Activated CD4-positive, alpha-beta memory T cell treated with anti-CD3 and anti-CD28 coated beads for 36 hours (primary cell): Measurements from ENCODE around the gene IL2. TPM values are rescaled to one million over a fixed set of nuclear protein-coding genes. Genes with fewer than 3 reads are reported as not detected.

Experiments
- CTCF ChIA-PET: fragments of 350-600 bp; sonication (Branson Sonifier 250); formaldehyde crosslinking; loops from one replicate; lab custom pipeline; 2021; ENCODE audit warnings: antibody characterized with exemption, inconsistent platforms; lab: Charles Lee
- POLR2A ChIA-PET: fragments of 350-600 bp; sonication (Branson Sonifier 250); formaldehyde crosslinking; loops from one replicate; lab custom pipeline; 2021; ENCODE audit warnings: antibody characterized with exemption; lab: Charles Lee
- DNase-seq: peaks from one replicate; pipeline ENCODE4 v3.0.0-alpha.2; 2020
- H3K27ac Mint-ChIP-seq: one replicate; pipeline ENCODE4 v1.8.0; 2021; ENCODE audit warnings: mixed read lengths
- H3K27me3 Mint-ChIP-seq: one replicate; pipeline ENCODE4 v1.8.0; 2021; ENCODE audit warnings: mixed read lengths
- H3K36me3 Mint-ChIP-seq: one replicate; pipeline ENCODE4 v1.8.0; 2021; ENCODE audit warnings: mixed read lengths
- H3K4me1 Mint-ChIP-seq: one replicate; pipeline ENCODE4 v1.8.0; 2021; ENCODE audit warnings: low read depth, mixed read lengths
- H3K4me3 Mint-ChIP-seq: one replicate; pipeline ENCODE4 v1.8.0; 2021; ENCODE audit warnings: mild to moderate bottlenecking, mixed read lengths
- H3K9me3 Mint-ChIP-seq: one replicate; pipeline ENCODE4 v1.8.0; 2021; ENCODE audit warnings: mixed read lengths
- intact Hi-C: fragments of 100-400 bp; cut with micrococcal nuclease; formaldehyde crosslinking; loops from one replicate; pipeline ENCODE4 v1.15.1; 2023
- total RNA-seq, 2 experiments: library from RNA; stranded (reverse); gene quantifications; one replicate each; pipeline ENCODE4 v1.2.3, GENCODE V29; 2021

IL2 gene
- 100 to 1,000 TPM; 164 to 165 TPM for total RNA-seq

DNA sequence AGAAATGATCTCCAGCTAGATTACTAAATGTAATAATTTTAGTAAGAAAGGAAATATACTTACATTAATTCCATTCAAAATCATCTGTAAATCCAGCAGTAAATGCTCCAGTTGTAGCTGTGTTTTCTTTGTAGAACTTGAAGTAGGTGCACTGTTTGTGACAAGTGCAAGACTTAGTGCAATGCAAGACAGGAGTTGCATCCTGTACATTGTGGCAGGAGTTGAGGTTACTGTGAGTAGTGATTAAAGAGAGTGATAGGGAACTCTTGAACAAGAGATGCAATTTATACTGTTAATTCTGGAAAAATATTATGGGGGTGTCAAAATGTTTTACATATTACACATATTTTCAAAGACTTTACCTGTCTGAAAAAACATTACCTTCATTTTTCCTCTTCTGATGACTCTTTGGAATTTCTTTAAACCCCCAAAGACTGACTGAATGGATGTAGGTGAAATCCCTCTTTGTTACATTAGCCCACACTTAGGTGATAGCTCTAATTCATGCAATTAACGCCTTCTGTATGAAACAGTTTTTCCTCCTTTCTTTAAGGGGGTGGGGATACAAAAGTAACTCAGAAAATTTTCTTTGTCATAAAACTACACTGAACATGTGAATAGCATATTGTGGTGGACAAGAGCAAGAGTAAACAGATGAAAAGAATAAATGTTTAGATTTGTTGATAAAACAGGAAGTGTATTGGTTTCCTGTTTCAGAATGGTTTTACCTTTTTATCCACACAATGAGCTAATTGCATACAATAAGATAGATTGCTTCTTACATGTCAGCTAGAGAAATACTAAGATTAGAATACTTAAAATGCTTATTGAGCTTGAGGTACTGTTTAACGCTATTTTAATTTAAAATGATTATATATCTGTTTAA, at the start of gene IL2:
Gene IL2, minus strand, starts transcription at position 495 of the 886 bp plus-strand sequence. Its CDS starts 285 bp downstream, at position 210.
- peaks cover 2% of the 10 kb centered on the region for H3K9me3 Mint-ChIP-seq
- peak within 1 kb of the TSS; percentile 97 for H3K27ac Mint-ChIP-seq
- POLR2A ChIA-PET, result interaction anchor here (0.6 to 3.3 kb wide), 10 partner anchors 47 to 121 kb away, joined by 3 to 26 read pairs (median 4); no protein-coding TSS in a partner anchor
- intact Hi-C loops, result loop anchor here (2.0 to 10.0 kb wide), 5 partner anchors 178 to 938 kb away; partner anchors contain the start of genes BLTP1 and SPRY1
- H3K36me3 Mint-ChIP-seq, result peaks cover 34% of the 10 kb centered on the region
- peak; percentile 25 for DNase-seq
- CTCF ChIA-PET, result interaction anchor here (0.6 to 2.7 kb wide), 7 partner anchors 71 to 556 kb away, joined by 3 to 35 read pairs (median 3); no protein-coding TSS in a partner anchor
- H3K4me1 Mint-ChIP-seq, result peaks cover 58% of the 10 kb centered on the region
- peak within 1 kb of the TSS; percentile 79 for H3K4me3 Mint-ChIP-seq
- H3K27me3 Mint-ChIP-seq, result no peaks in the 10 kb centered on the region

DNA sequence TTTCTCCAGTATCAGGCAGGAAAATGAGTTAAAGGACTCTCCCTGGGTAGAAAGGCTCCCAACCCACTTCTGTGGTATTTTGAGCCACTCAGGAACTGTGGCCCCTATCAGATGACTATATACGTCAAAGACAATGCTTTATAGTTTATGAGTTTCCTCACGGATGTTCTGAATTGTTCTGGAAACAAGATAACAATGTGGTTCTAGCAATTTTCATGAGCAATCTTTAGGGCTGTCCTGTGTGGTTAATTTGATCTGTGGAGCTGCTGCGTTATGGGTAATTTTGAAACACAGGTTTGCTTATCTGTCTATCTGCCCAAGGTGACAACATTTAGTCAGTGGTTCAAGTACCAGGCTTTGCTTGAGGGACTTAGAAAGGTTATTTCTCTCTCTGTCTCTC, 46.7 kb upstream of the IL2 start:
- H3K4me1 Mint-ChIP-seq, result peaks cover 62% of the 10 kb centered on the region

DNA sequence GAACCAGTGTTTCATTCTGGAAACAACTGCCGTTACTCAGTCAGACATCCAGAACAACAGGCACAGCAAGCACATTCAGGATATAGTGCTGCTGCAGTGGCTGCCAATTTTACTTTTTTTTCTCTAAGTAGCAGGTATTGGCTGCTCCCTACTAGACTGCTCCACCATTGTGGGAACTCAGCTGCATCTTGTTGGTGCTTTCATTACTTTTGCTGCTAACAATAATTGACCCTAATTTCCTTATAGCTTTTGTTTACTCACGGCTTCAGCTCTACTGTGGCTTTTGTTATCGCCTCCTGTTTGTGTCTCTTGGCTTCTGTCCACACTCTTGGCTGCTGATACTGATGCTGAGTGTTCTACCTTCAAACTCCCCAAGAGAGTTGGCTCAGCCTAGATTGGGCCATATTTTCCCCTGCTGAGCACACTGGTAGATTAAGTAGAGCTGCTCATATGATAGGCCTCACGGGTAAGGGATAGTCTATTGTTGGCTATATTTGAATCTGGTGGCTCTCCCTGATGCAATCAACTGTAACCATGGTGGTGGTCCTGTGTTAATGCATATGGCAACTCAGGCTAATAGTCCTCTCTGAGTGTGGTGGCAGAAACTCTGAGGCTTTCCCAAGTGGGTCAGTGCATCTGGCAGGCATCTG, 44.5 kb upstream of the IL2 start:
- intact Hi-C loops, result no loop called here
- Mint-ChIP-seq H3K4me3 (no peak overlapping the region), H3K36me3 (no peaks in the 10 kb centered on the region), H3K27ac (peak overlapping the region; percentile 16), H3K9me3 (peaks cover 2% of the 10 kb centered on the region), H3K27me3 (no peaks in the 10 kb centered on the region), H3K4me1 (peaks cover 41% of the 10 kb centered on the region)
- no peak for DNase-seq
- CTCF ChIA-PET, result interaction anchor here (1.2 kb wide), 1 partner anchor 78 kb away, joined by 3 read pairs; no protein-coding TSS in a partner anchor
- POLR2A ChIA-PET, result no interaction called here

More for the DNA sequence above, 46.7 kb upstream of the IL2 start:
- POLR2A ChIA-PET, result interaction anchor here (0.9 to 1.6 kb wide), 2 partner anchors 45 to 47 kb away, joined by 4 to 6 read pairs; partner anchors contain the start of gene IL2
- peak overlapping the region; percentile 77 for H3K27ac Mint-ChIP-seq
- H3K4me3 Mint-ChIP-seq, result peak overlapping the region; percentile 7
- intact Hi-C loops, result loop anchor here (1.0 kb wide), 2 partner anchors 37 to 45 kb away; no protein-coding TSS in a partner anchor
- peak; percentile 26 for DNase-seq
- H3K36me3 Mint-ChIP-seq, result no peaks in the 10 kb centered on the region
- H3K9me3 Mint-ChIP-seq, result no peaks in the 10 kb centered on the region
- CTCF ChIA-PET, result no interaction called here
- no peaks in the 10 kb centered on the region for H3K27me3 Mint-ChIP-seq

DNA sequence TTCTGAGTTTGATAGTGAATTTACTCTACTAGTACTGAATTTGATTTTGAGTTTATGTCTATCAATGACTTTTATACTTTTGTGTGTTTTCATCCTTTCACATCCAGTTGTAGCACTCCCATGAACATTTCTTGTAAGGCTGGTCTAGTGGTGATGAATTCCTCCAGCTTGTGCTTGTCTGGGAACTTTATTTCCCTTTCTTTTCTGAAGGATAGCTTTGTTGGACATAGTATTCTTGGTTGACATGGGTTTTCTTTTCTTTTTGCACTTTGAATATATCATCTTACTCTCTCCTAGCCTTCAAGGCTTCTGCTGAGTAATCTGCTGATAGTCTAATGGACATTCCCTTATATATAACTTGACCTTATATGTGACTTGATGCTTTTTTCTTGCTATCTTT, 32.5 kb upstream of the IL2 start:
- DNase-seq, result no peak
- peaks cover 18% of the 10 kb centered on the region for H3K36me3 Mint-ChIP-seq
- no peaks in the 10 kb centered on the region for H3K4me1 Mint-ChIP-seq
- H3K27me3 Mint-ChIP-seq, result no peaks in the 10 kb centered on the region
- no peak overlapping the region for H3K27ac Mint-ChIP-seq
- intact Hi-C loops, result no loop called here
- POLR2A ChIA-PET, result no interaction called here
- H3K4me3 Mint-ChIP-seq, result no peak overlapping the region
- CTCF ChIA-PET, result no interaction called here
- peaks cover 43% of the 10 kb centered on the region for H3K9me3 Mint-ChIP-seq

DNA sequence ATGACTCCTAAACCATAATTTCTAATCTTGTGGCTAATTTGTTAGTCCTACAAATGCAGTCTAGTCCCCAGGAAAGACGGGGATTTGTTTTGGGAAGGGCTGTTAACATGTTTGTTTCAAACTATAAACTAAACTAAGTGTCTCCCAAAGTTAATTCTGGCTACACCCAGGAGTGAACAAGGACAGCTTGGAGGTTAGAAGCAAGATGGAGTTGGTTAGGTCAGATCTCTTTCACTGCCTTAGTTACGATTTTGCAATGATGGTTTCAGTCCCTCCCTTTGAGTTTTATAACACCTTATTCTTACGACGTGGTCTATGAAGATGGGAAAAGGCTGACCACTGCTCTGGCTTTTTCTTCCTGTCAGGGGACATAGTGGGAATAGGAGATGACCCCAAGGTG, 27.0 kb upstream of the IL2 start:
- Mint-ChIP-seq H3K36me3 (peaks cover 9% of the 10 kb centered on the region), H3K27ac (no peak overlapping the region), H3K4me1 (peaks cover 3% of the 10 kb centered on the region), H3K9me3 (peaks cover 20% of the 10 kb centered on the region), H3K27me3 (no peaks in the 10 kb centered on the region), H3K4me3 (no peak overlapping the region)
- DNase-seq, result no peak
- intact Hi-C loops, result no loop called here
- POLR2A ChIA-PET, result no interaction called here
- CTCF ChIA-PET, result no interaction called here

DNA sequence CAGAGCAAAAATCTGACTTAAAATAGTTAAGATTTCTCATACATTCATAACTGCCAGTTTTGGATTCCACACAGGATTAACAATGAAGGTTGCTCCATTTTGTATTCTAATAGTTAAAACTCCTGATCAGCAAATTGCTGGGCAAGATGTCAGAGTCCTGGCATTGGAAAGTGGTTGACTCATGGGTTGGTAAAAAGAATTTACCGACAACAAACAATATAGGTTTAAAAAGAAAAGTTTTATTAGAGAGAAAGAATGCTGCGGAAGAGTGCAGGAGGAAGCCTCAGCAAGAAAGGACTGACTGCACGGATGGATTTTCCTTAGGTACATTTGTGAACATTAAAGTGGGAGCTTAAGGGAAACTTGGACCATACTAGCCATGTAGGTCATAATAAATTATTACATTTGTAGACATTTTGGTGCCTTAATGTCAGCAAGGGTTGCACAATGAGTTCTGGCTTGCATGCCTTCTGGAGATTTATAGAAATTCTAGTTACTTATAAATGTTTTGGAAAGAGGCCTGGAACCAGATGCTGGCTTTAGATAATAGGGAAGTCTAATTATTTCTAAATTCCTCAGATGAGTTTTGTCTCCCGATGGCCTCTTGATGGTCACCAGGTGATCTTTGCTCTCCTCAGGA, 25.4 kb upstream of the IL2 start:
- peaks cover 5% of the 10 kb centered on the region for H3K9me3 Mint-ChIP-seq
- DNase-seq, result no peak
- ChIA-PET POLR2A (no interaction called here), CTCF (no interaction called here)
- no peaks in the 10 kb centered on the region for H3K27me3 Mint-ChIP-seq
- H3K27ac Mint-ChIP-seq, result no peak overlapping the region
- no peak overlapping the region for H3K4me3 Mint-ChIP-seq
- intact Hi-C loops, result no loop called here
- H3K36me3 Mint-ChIP-seq, result no peaks in the 10 kb centered on the region
- peaks cover 8% of the 10 kb centered on the region for H3K4me1 Mint-ChIP-seq

DNA sequence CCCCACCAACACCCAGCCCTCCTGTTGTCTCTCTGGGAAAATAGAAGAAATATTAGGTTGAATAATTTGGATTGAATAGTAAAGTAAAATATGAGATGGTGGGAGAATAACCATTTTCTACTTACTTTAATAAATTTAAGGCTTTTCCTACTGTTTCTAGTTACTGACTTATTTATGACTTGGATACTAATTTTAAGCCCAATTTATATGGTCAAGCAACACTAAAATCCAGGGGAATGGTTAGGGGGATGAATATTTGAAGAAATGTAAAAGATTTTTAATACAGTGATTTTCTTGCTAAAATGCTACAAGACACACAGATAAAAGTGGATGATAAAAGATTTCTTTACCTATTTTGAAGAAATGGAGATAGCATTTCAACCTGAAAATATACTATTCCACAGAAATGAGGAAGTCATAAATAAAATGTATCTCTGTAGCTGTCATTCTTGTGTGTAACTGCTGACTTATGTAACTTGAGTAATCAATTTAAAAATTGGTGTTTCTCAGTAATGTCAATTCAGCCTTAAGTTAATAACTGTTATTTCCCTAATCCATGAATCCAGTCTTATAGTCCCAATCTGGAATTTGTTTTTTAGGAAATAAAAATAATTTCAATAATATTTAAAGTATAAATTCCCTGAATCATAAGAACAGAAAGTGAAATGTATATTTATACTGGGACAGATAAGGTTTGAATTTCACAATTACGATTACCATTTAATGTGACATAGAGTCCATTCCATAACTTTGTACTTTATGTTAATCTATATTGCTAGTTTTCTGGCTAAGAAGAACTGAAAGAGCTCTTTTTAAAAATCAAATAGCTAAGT, 24.3 kb upstream of the IL2 start:
- Mint-ChIP-seq H3K9me3 (no peaks in the 10 kb centered on the region), H3K27me3 (no peaks in the 10 kb centered on the region), H3K4me1 (peaks cover 16% of the 10 kb centered on the region), H3K4me3 (no peak overlapping the region), H3K36me3 (no peaks in the 10 kb centered on the region), H3K27ac (no peak overlapping the region)
- intact Hi-C loops, result no loop called here
- no peak for DNase-seq
- CTCF ChIA-PET, result no interaction called here
- POLR2A ChIA-PET, result no interaction called here

DNA sequence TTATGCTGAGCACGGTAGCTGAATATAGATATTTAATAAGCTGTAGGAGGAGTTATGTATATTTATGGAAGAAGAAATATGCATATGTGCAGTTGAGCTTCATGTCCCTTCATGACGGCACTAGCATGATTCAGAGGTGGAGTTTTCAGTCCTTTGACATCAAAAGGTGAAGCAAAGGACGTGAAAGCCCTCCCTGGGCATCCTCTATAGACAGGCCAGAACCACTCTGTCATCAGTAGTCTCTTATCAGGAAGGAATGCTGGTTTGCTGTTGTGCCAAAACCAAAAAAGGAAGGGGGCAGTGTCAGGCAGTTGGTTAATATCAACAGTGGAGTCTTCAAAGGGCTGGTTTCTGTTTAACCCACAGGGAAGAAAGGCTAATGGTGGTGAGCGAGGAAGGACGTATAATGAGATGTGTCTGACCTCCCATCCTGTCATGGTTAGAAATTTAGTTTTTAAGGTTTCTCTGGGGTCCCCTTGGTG, 23.5 kb upstream of the IL2 start:
- Mint-ChIP-seq H3K9me3 (peaks cover 4% of the 10 kb centered on the region), H3K4me1 (peaks cover 16% of the 10 kb centered on the region), H3K4me3 (no peak overlapping the region), H3K27ac (no peak overlapping the region), H3K36me3 (no peaks in the 10 kb centered on the region), H3K27me3 (no peaks in the 10 kb centered on the region)
- intact Hi-C loops, result no loop called here
- DNase-seq, result no peak
- CTCF ChIA-PET, result no interaction called here
- POLR2A ChIA-PET, result no interaction called here

DNA sequence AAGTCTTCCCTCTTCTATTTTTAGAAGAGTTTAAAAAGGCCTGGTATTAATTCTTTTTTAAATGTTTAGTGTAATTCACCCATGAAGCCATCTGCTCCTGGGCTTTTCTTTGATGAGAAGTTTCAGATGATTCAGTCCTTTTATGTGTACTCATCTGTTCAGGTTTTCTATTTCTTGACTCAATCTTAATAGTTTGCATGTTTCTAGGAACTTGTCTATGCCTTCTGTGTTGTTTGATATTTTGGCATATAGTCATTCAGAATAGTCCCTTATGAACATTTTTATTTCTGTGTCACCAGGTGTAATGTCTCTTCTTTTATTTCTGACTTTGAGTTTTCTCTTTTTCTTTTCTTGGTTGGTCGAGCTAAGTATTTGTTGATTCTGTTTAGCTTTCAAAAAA, 20.2 kb upstream of the IL2 start:
- H3K27ac Mint-ChIP-seq, result no peak overlapping the region
- H3K9me3 Mint-ChIP-seq, result peaks cover 10% of the 10 kb centered on the region
- no peaks in the 10 kb centered on the region for H3K27me3 Mint-ChIP-seq
- peaks cover 16% of the 10 kb centered on the region for H3K4me1 Mint-ChIP-seq
- H3K4me3 Mint-ChIP-seq, result no peak overlapping the region
- intact Hi-C loops, result loop anchor here (1.0 to 2.0 kb wide), 3 partner anchors 18 to 66 kb away; no protein-coding TSS in a partner anchor
- DNase-seq, result no peak
- ChIA-PET CTCF (no interaction called here), POLR2A (no interaction called here)
- H3K36me3 Mint-ChIP-seq, result peaks cover 1% of the 10 kb centered on the region

DNA sequence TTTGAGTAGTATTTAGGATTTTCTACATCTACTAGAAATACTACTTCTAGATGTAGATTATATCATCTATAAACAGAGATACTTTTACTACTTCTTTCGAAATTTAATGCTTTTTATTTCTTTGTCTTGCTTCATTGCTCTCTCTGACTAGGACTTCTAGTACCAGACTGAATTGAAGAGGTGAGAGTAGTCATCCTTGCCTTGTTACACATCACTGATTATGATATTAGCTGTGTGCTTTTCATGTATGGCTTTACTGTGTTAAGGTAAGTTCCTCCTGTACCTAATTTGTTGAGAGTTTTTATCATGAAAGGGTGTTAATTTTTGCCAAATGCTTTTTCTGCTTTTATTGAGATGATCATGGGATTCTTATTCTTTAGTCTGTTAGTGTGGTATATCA, 19.6 kb upstream of the IL2 start:
- CTCF ChIA-PET, result no interaction called here
- H3K27ac Mint-ChIP-seq, result no peak overlapping the region
- H3K9me3 Mint-ChIP-seq, result peaks cover 10% of the 10 kb centered on the region
- intact Hi-C loops, result loop anchor here (1.0 to 2.0 kb wide), 3 partner anchors 17 to 66 kb away; no protein-coding TSS in a partner anchor
- H3K4me3 Mint-ChIP-seq, result no peak overlapping the region
- H3K27me3 Mint-ChIP-seq, result no peaks in the 10 kb centered on the region
- peaks cover 16% of the 10 kb centered on the region for H3K4me1 Mint-ChIP-seq
- POLR2A ChIA-PET, result no interaction called here
- DNase-seq, result no peak
- H3K36me3 Mint-ChIP-seq, result peaks cover 1% of the 10 kb centered on the region

DNA sequence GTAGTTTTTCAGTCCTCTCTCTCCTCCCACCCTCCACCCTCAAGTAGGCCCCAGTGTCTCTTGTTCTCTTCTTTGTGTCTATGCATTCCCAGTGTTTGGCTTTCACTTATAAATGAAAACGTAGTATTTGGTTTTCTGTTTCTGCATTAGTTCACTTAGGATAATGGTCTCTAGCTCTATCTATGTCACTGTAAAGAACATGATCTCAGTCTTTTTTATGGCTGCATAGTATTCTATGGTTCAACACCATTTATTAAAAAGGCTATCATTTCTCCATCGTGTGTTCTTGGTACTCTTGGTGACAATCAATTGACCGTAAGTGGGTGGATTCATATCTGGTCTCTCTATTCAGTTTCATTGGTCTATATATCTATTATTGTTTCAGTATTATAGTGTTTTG, 18.7 kb upstream of the IL2 start:
- DNase-seq, result no peak
- peaks cover 16% of the 10 kb centered on the region for H3K4me1 Mint-ChIP-seq
- no peak overlapping the region for H3K27ac Mint-ChIP-seq
- no peak overlapping the region for H3K4me3 Mint-ChIP-seq
- no peaks in the 10 kb centered on the region for H3K27me3 Mint-ChIP-seq
- intact Hi-C loops, result no loop called here
- H3K36me3 Mint-ChIP-seq, result peaks cover 1% of the 10 kb centered on the region
- peaks cover 10% of the 10 kb centered on the region for H3K9me3 Mint-ChIP-seq
- ChIA-PET POLR2A (no interaction called here), CTCF (no interaction called here)
